ENCODE results near the gene NCSTN.

Gene NCSTN

DNA sequence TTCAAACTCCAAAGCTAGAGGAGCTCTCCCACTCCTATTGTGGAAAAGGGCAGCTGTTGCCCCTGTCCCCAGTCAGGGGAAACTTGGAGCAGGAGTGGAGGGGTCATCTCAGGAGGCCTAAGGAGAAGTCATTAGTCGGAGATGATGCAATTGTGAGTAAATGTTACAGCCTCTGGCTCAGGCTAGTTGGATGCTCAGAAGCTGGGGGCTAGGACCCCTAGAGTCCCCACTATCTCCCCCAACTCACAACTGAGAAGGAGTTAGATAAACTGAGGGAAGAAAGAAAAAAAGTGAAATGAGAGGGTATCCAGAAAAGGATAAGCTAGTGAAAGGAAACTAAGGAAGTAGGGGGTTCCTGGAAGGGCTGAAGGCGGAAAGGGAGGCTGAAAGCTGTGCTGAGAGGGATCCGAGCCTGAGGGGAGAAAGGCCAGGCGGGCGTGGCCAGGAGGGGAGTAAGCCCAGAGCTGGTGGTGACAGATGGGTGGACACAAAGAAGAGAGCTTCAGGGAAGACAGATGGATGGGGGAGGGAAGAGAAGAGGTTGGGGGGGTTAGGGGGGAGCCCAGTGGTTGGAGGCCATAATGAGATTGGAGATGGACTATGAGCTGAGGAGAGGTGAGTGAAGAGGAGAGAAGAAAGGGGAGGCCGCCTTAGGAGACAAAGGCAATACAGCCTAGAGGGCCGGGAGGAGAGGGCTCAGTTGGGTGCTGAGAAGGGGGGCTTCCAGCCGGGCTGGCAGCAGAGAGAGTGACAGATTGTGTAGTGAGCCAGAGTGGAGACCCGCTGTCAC lies 19.2 kb downstream of the NCSTN start:
- Histone ChIP-seq H3K27ac (no peak overlapping the region), H3K4me1 (no peaks in the 10 kb centered on the region), H3K36me3 (ENCODE audit: control insufficient read depth, insufficient read depth, low read length) (no peaks in the 10 kb centered on the region), H3K4me3 (ENCODE audit: low read depth, low read length) (no peak overlapping the region), H2AFZ (no peak overlapping the region), H3K9me3 (ENCODE audit: control insufficient read depth, low read length) (no peaks in the 10 kb centered on the region), H3K27me3 (ENCODE audit: control insufficient read depth, insufficient read depth, low read length) (no peaks in the 10 kb centered on the region), H3K9ac (no peak overlapping the region), H3K4me2 (ENCODE audit: low read length) (no peak overlapping the region), H3K79me2 (no peaks in the 10 kb centered on the region)
- TF ChIP-seq, protein P1, sequence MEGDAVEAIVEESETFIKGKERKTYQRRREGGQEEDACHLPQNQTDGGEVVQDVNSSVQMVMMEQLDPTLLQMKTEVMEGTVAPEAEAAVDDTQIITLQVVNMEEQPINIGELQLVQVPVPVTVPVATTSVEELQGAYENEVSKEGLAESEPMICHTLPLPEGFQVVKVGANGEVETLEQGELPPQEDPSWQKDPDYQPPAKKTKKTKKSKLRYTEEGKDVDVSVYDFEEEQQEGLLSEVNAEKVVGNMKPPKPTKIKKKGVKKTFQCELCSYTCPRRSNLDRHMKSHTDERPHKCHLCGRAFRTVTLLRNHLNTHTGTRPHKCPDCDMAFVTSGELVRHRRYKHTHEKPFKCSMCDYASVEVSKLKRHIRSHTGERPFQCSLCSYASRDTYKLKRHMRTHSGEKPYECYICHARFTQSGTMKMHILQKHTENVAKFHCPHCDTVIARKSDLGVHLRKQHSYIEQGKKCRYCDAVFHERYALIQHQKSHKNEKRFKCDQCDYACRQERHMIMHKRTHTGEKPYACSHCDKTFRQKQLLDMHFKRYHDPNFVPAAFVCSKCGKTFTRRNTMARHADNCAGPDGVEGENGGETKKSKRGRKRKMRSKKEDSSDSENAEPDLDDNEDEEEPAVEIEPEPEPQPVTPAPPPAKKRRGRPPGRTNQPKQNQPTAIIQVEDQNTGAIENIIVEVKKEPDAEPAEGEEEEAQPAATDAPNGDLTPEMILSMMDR (IDR thresholded peaks at IDR 0.05): no peak

DNA sequence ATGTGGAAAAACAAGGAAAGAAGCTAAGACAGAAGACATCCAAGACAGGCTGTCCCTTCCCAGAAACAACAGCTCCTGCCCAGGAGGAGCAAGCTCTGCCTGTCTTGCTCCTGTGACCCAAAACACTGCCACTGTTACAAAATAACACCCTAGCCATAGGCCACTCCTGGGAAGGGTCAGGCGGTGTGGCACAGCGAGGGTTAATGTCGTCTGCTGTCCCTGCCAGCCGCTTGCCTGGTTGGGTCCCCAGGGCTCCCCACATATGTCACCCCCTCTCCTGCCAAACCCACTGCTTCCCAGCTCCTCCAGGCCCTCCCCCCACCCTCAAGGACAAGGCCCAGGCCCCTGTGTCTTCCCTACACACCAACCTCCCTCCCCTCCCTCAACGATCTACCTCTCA lies 19.8 kb downstream of the NCSTN start:
- Histone ChIP-seq H2AFZ (no peak overlapping the region), H3K36me3 (ENCODE audit: control insufficient read depth, insufficient read depth, low read length) (no peaks in the 10 kb centered on the region), H3K9me3 (ENCODE audit: control insufficient read depth, low read length) (no peaks in the 10 kb centered on the region), H3K4me1 (no peaks in the 10 kb centered on the region), H3K9ac (no peak overlapping the region), H3K4me2 (ENCODE audit: low read length) (no peak overlapping the region), H3K27ac (no peak overlapping the region), H3K4me3 (ENCODE audit: low read depth, low read length) (no peak overlapping the region), H3K79me2 (no peaks in the 10 kb centered on the region), H3K27me3 (ENCODE audit: control insufficient read depth, insufficient read depth, low read length) (no peaks in the 10 kb centered on the region)
- TF ChIP-seq, protein P1 (IDR thresholded peaks at IDR 0.05): no peak

DNA sequence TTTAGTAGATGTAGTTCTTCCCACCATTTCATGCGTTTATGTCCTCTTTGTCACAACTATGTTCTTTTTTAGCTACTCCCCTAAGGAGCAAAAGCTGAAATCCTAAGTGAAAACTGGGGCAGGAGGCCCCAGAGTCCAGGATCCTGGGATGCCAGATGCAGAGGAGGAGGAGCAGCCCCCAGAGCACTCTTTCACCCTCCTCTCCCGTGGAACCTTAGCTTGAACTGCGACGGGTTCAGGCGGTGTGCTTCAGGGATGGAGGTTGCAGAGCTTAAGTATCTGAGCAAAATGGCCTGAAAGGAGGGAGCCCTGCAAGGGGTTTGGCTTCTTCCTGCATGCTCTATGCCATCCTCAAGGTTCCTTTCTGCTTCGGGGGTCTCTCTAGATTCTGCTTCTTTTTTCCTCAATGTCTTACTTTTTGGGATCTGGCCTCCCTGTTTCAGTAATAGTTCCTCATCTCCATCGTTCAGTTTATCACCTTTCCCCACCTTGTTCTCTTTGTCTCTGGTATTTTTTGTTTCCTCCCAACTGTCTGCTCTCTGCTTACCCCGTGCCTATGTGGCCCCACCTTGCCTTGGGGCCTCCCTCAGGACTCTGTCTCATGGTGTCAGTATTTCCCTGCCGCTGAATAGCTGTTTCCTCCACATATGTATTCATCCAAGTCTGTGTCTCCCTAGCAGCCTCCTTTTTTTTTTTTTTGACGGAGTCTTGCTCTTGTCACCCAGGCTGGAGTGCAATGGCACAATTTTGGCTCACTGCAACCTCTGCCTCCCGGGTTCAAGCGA lies 21.0 kb downstream of the NCSTN start:
- Histone ChIP-seq H3K4me2 (ENCODE audit: low read length) (no peak overlapping the region), H2AFZ (no peak overlapping the region), H3K27ac (no peak overlapping the region), H3K4me3 (ENCODE audit: low read depth, low read length) (no peak overlapping the region), H3K36me3 (ENCODE audit: control insufficient read depth, insufficient read depth, low read length) (no peaks in the 10 kb centered on the region), H3K9ac (no peak overlapping the region), H3K9me3 (ENCODE audit: control insufficient read depth, low read length) (no peaks in the 10 kb centered on the region), H3K79me2 (no peaks in the 10 kb centered on the region), H3K27me3 (ENCODE audit: control insufficient read depth, insufficient read depth, low read length) (no peaks in the 10 kb centered on the region), H3K4me1 (no peaks in the 10 kb centered on the region)
- TF ChIP-seq, protein P1 (IDR thresholded peaks at IDR 0.05): no peak

DNA sequence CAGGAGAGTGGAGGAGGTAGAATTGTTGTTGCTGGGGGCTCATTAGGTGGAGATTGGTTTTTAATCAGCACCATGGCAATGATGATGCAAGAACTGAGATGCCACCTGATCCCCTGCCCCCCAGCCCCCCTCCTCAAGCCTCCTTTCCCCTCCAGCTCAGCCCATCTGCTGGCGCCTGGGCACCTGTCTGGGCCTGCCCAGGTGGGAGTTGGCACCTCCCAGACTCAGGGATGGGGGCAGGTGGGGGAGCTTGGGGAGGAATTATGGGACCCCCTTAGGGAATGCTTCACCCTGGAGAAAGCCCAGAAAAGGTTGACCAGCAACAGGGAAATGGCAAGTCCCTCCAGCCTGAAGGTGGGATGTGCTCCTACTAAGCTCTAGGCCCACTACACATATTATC lies 22.1 kb downstream of the NCSTN start:
- H3K9me3 ChIP-seq (ENCODE audit: control insufficient read depth, low read length): no peaks in the 10 kb centered on the region
- TF ChIP-seq, protein P1 (IDR thresholded peaks at IDR 0.05): no peak
- no peak overlapping the region for H3K4me2 ChIP-seq (ENCODE audit: low read length)
- H3K27ac ChIP-seq: no peak overlapping the region
- no peaks in the 10 kb centered on the region for H3K27me3 ChIP-seq (ENCODE audit: control insufficient read depth, insufficient read depth, low read length)
- H3K79me2 ChIP-seq: no peaks in the 10 kb centered on the region
- no peak overlapping the region for H2AFZ ChIP-seq
- H3K36me3 ChIP-seq (ENCODE audit: control insufficient read depth, insufficient read depth, low read length): no peaks in the 10 kb centered on the region
- H3K4me1 ChIP-seq: no peaks in the 10 kb centered on the region
- no peak overlapping the region for H3K9ac ChIP-seq
- no peak overlapping the region for H3K4me3 ChIP-seq (ENCODE audit: low read depth, low read length)
